ENCODE data around the gene CCDC148.

DNA sequence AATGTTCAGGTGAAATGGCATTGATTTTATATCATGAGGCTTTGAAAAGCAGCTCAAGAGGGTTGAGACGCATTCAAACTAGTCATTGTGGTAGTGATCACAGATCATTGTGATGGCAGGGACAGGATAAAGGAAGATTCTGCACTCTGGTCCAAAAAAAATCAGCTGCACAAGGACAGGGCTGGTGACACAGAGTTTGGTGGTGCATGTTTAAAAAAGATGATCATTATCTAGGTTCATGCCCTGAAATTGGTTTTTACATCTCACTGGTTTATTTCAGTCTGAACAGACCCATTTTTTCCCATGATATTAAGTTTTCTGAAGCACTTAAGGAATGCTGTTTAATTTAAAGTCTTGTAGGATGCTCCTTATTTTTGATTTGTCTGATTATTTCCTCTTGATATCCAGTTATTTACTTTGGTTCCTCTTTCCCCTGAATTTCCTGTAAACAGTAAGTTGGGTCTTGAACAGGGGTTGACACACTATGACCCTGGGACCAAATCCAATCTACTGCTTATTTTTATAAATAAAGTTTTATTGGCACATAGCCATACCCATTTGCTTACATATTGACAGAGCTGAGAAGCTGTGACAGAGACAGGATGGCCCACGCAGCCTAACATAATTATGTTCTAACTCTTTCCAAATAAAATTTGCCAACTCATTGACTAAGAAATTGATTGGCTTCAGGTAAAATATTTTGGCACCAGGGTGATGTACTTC is 256.5 kb downstream of the CCDC148 start:
- TF ChIP-seq, protein P1, sequence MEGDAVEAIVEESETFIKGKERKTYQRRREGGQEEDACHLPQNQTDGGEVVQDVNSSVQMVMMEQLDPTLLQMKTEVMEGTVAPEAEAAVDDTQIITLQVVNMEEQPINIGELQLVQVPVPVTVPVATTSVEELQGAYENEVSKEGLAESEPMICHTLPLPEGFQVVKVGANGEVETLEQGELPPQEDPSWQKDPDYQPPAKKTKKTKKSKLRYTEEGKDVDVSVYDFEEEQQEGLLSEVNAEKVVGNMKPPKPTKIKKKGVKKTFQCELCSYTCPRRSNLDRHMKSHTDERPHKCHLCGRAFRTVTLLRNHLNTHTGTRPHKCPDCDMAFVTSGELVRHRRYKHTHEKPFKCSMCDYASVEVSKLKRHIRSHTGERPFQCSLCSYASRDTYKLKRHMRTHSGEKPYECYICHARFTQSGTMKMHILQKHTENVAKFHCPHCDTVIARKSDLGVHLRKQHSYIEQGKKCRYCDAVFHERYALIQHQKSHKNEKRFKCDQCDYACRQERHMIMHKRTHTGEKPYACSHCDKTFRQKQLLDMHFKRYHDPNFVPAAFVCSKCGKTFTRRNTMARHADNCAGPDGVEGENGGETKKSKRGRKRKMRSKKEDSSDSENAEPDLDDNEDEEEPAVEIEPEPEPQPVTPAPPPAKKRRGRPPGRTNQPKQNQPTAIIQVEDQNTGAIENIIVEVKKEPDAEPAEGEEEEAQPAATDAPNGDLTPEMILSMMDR (IDR thresholded peaks at IDR 0.05), result no peak
- no peak for TF ChIP-seq EZH2phosphoT487 (IDR thresholded peaks at IDR 0.05)

Data from neural progenitor cell (in vitro differentiated cells).